Sigmoid colon (tissue), 4 donors: ENCODE measurements around the gene TRIP13.

Source experiments
- EP300 ChIP-seq, 4 donors: sonication (generic); formaldehyde crosslinking; IDR thresholded peaks; one replicate each; pipeline ENCODE4 v1.6.1; 2017; ENCODE audit warnings: antibody characterized with exemption in 4 of 4
- TF ChIP-seq, protein P1 (sequence below), 4 experiments: fragments of 450-650 bp in 3 of 4; fragments of 200-600 bp in 1 of 4; IDR thresholded peaks; one replicate each; pipeline ENCODE4 v1.5.1; 2016 to 2019; ENCODE audit warnings: antibody characterized with exemption in 4 of 4, mild to moderate bottlenecking in 3 of 4, moderate library complexity in 2 of 4

DNA sequence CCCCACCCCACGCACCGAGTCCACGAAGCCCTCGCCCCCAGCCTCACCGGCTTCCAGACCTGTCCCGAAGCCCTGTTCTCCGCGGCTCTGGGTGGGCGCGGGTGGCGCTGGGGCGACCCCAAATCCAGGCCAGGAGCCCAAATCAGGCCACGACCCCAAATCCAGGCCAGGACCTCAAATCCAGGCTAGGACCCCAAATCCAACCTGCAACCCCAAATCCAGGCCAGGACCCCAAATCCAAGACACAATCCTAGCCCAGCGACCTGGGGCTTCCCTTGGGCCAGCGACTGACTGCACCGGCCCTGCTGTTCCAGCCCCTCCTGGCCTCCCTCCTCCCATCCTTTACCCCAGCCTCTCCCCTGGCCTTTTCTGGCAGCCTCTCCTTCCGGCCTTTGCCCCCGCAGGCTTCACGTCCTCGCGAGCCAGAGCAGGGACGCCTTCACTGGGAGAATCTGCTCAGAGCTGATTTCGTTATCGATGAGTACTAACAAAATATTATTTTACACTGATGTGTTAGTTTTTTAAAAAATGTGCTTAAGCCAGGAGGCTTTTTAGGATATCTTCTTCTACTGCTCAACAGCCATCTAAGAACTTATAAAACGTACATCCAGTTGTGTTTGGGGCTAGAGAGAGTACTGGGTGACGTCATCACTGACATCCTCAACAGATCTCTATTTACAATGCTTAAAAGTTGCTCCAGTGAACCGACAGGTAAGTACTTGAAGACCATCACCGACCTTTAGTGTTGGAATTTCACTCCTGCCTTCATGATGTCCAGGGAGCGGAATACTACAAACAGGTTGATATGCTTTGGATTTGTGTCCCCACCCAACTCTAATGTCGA is 34.7 kb downstream of the TRIP13 start:
- TF ChIP-seq, protein P1, sequence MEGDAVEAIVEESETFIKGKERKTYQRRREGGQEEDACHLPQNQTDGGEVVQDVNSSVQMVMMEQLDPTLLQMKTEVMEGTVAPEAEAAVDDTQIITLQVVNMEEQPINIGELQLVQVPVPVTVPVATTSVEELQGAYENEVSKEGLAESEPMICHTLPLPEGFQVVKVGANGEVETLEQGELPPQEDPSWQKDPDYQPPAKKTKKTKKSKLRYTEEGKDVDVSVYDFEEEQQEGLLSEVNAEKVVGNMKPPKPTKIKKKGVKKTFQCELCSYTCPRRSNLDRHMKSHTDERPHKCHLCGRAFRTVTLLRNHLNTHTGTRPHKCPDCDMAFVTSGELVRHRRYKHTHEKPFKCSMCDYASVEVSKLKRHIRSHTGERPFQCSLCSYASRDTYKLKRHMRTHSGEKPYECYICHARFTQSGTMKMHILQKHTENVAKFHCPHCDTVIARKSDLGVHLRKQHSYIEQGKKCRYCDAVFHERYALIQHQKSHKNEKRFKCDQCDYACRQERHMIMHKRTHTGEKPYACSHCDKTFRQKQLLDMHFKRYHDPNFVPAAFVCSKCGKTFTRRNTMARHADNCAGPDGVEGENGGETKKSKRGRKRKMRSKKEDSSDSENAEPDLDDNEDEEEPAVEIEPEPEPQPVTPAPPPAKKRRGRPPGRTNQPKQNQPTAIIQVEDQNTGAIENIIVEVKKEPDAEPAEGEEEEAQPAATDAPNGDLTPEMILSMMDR (IDR thresholded peaks at IDR 0.05) = peak in 2 of 4 experiments; percentile 3 to 9
- TF ChIP-seq EP300 (IDR thresholded peaks at IDR 0.05) = no peak
